DND-41 (cell line): ENCODE data around the gene DCUN1D3.

Source experiments
- CTCF ChIP-seq: IDR thresholded peaks from 2 replicates; pipeline ENCODE4 v1.5.1; 2012; ENCODE audit warnings: borderline replicate concordance, low read length, moderate library complexity, mild to moderate bottlenecking; ENCODE audit not compliant: poor library complexity, severe bottlenecking; ENCODE audit errors: extremely low read depth
- EZH2 ChIP-seq: IDR thresholded peaks from 3 replicates; pipeline ENCODE4 v1.6.1; 2012; ENCODE audit warnings: borderline replicate concordance, low read depth, mild to moderate bottlenecking, moderate library complexity, low read length, inconsistent platforms; ENCODE audit not compliant: severe bottlenecking

- TF ChIP-seq CTCF (no peak), EZH2 (no peak)
These were observed 894 bp upstream of the DCUN1D3 start for GRCh38 chr16:20901068-20901435.
